ENCODE results near the gene MYL12A.
A peak's percentile ranks its signal among the peaks of the same experiment; 100 is the strongest.

DNA sequence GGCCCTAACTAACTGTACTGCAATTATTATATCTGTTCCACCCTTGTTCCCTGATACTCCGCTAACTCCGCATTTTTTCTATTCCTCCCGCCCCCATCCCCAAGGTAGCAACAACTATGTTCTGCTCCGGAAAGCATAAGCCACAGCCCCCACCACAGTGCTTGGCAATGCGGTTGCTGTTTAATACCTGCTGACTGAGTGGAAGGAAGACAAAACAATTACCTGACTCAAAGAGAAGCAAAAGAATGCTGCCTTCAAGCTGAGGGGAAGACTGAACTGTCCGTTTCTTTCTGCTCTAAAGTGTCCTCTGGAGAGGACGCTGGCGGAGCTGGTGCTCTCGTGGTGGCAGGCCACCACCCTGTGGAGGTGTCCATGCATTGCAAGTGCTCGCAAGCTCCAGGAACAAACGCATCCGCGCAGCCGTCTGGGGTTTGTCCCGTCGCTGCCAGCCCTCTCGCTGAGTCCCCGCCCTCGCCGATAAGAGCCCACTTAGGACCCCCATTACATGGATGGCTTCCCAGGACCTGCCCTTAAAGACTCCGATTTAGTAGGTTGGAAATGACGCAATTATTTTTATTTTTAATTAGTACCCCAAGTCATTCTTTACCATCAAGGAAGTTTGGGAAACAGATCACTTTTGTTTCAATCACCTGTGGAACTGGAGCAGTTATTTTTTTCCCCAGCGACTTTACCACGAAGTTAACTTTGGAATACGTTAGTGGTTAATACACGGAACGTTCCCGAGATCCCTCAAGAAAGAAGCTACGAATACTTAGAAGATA, 1.6 kb upstream of the MYL12A start:
- TF ChIP-seq, protein P1, sequence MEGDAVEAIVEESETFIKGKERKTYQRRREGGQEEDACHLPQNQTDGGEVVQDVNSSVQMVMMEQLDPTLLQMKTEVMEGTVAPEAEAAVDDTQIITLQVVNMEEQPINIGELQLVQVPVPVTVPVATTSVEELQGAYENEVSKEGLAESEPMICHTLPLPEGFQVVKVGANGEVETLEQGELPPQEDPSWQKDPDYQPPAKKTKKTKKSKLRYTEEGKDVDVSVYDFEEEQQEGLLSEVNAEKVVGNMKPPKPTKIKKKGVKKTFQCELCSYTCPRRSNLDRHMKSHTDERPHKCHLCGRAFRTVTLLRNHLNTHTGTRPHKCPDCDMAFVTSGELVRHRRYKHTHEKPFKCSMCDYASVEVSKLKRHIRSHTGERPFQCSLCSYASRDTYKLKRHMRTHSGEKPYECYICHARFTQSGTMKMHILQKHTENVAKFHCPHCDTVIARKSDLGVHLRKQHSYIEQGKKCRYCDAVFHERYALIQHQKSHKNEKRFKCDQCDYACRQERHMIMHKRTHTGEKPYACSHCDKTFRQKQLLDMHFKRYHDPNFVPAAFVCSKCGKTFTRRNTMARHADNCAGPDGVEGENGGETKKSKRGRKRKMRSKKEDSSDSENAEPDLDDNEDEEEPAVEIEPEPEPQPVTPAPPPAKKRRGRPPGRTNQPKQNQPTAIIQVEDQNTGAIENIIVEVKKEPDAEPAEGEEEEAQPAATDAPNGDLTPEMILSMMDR (conservative IDR thresholded peaks at IDR 0.05; ENCODE audit: low read depth, low read length): peak; percentile 97
- TF ChIP-seq EZH2 (IDR thresholded peaks at IDR 0.05; ENCODE audit: low read length, unreplicated experiment) (no peak), EZH2phosphoT487 (IDR thresholded peaks at IDR 0.05; ENCODE audit: borderline replicate concordance, low read length) (no peak)
